Activated gamma-delta T cell treated with Interleukin-2 at 50 U/mL for 16 hours (primary cell): ENCODE results near the gene AMTN.
"Not testable (repeated sequence)": the region's sequence is repeated elsewhere in the genome, so short reads cannot be mapped to it uniquely, and the experiment has no call there.

ENCODE experiments used
- DNase-seq: peaks from one replicate; pipeline ENCODE4 v3.0.0-alpha.2; 2020

Gene AMTN, protein sequence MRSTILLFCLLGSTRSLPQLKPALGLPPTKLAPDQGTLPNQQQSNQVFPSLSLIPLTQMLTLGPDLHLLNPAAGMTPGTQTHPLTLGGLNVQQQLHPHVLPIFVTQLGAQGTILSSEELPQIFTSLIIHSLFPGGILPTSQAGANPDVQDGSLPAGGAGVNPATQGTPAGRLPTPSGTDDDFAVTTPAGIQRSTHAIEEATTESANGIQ

DNA sequence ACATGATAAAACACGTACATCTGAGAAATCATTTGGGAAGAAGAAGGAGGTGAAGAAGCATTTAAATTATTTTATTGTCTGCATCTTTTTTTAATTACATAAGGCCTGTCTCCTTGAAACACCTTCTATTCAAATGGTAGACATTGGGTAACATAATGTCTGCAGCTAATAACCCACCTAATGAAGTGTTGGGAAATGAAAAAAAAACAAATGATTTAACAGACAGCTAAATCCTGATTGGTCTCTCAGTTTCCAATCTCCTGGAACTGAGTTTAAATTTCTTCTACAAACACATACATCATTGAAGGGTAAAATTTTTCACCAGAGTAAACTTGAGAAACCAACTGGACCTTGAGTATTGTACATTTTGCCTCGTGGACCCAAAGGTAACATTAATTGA, at the start of gene AMTN:
AMTN (plus strand) TSS at position 301 of the 400 bp plus-strand sequence. CDS start 209 bp downstream, outside the sequence.
- no peak for DNase-seq

DNA sequence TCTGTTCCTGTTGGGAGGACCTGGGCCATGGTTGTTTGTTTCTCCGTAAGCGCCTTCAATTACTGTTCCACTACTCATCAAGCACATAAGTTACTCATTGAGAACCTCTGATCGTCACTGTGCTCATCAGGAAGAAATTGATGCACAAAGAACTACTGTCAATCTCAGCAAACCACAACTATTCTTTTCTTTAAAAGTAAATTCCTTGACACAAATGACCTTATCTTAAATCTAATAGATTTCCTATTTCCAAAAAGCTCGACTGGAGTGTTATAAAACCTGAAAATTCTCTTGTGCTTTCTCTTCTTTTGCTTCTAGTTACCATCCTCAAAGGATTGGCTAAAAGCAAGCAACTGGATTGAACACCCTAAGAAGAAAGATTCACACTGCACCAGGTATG, 46.5 kb upstream of the AMTN start, which contains the start of gene MUC7:
MUC7 (plus strand) TSS at position 301 of the 400 bp plus-strand sequence. CDS start 1,825 bp downstream, outside the sequence.
- no peak for DNase-seq

DNA sequence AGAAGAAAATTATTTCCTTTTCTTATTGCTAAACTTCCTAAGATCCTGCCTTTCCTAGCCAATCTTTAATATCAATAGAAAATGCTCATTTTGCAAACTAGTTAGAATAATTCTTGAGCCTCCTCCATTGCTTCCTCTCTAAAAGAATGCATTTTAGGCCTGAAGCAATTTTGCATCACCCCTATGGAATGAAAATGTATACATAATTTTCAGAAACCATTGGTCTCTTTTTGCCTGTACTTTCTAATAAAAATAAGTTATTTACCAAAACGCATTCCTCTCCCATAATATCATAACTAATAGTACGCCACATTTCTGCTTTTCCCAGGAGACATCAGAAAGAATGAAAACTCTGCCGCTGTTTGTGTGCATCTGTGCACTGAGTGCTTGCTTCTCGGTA, 44.7 kb upstream of the AMTN start:
- no peak for DNase-seq

DNA sequence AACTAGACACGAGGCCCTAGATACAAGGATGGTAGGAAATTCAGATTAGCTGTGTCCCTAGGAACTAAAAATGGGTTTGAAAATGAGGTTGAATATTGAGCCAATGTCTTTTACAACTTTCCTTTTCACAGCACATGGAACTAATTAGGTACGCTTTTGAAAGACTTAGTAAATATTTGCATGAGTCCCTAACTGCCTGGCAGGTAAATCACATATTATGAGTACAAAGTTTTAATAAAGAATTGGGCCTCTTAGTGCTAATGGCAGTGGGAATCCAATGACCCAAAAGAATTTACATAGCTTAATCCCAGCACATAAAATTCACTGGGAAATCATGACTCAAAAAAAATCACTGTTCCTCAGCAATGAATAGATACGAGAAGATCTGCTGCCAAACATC, 29.6 kb upstream of the AMTN start:
- no peak for DNase-seq

DNA sequence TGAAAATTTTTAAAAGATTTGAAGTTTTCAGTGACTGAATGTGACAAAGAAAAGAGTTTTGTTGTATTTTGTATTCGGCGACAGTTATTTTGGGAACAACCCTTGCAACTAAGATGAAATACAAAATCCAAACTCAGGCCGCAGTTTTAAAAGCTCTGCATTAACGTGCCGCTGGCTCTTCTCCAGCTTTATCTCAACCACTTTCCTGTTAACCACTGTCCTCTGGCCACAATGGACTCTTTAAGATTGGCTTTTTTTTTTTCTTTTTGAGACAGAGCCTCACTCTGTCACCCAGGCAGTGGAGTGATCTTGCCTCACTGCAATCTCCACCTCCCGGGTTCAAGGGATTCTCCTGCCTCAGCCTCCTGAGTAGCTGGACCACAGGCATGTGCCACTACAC, 22.1 kb upstream of the AMTN start:
- DNase-seq: no peak

DNA sequence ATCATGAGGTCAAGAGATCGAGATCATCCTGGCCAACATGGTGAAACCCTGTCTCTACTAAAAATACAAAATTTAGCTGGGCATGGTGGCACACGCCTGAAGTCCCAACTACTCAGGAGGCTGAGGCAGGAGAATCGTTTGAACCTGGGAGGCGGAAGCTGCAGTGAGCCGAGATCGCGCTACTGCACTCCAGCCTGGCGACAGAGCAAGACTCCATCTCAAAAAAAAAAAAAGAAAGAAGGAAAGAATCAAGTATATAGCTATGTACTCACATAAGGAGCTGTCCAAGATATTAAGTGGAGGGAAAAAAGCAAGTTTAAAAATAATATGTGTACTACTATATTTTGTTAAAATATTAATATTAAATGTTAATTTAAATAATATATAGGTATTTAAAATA, 16.5 kb upstream of the AMTN start:
- not testable (repeated sequence) for DNase-seq

DNA sequence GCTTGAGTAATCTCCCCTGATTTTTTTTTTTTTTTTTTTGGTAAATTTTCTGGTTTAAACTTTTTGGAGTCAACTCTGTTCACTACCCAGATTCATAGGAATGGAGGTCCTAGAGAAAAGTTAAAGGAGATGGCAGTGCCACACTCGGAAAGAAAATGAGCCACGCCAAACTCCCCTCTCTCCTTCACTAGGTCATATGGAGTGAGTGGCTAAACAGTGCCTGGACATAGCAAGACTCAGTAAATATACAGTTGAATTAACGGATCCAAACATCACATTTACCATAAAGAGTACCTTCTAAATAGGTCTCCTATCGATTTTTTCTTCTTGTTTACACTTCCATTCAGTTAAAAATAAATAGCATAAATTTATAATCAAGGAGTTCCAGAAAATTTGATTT, 13.6 kb upstream of the AMTN start:
- DNase-seq: no peak

DNA sequence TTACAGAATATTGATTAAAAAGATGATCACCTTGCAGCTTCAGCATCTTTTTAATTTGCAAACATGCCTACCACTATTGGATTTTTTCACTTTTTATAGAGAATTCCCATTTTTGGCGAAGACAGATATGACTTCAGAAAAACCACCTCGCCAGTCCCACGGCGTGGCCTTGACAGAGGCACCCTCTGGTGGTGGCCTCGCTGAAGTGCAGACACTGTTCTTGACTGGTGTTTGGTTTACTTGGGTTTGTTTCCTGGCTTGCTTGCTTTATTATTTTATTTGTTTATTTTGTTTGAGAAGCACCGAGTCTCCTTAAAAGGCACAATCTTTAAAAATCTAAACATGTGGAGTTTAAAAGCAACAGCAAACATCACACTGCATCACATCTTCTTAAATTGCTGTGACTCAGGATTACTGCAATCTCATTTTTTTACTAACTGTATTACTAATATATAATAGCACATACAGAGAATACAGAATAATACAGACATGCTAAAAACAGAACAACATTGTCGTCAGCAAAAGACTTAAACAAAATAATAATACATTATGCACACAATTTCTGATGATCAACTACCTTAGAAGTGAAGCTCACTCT, 13.1 kb upstream of the AMTN start:
- peak; percentile 37 for DNase-seq

DNA sequence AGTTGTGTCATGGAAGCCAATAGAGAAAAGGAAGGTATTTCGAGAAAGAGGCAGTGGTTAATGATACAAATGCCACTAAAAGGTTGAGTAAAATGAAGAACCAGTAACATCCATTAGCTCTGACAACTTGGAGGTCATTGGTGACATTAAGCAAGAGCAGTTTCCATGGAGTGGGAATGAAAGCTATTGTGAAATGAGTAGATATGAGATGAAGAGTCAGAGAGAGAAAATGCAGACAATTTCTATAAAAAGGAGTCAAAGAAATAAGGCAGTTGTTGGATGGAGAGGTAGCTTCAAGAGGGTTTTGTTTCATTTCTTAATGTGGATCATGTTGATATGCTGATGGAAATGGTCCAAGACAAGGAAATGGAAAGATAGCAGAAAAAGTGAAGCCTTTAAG, 9.6 kb upstream of the AMTN start:
- no peak for DNase-seq

DNA sequence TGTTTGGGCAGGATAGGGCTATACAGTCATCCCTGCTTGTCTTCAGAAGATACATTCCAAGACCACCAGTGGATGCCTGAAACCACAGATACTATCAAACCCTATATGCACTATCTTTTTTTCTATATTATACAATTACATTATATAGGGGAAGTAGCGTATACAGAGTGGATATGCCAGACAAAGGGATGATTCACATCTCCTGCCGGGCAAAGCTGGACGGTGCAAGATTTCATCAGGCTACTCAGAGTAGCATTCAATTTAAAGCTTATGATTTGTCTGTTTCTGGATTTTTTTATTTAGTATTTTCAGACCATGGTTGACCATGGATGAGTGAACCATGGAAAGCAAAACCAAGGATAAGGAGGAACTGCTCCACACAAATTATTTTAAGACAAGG, 7.0 kb upstream of the AMTN start:
- no peak for DNase-seq

DNA sequence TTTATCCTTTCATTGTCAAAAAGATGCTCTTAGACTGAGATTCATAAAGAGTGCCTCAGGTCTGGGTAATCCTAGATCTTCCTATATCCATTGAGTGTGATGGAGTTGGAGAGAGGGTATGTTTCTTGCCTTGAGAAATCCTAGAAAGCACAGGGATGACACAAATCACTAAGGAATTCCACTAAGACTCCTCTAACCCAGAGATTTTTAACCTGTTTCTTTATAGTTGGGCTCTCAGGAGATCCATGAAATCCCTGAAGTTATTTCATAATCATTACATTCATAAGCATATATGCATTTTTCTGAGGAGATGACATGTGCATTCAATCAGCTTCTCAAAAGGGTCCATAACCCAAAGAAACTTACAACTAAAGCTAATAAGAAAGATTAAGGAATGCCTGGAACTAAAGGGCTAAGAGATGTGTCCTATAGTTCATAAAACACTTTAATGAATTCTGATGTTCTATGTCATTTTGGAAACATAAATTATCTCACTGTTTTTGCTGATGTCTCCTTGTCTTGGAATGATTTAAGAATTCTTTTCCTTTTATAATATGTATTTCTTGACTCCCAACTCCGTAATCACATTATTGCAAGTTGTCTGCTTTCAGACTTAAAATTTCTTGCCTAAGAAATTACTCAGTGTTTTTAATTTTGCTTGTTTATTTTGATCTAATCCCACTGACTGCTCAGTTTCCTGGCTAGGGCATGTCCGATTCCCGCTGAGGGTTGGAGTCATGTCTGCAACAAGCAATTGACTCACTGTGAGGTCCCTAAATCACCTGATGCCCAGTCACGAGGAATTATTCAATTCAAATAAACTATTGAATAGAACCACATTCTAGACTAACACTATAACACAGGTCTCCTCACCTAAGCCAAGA, 2.8 kb upstream of the AMTN start:
- DNase-seq: no peak

DNA sequence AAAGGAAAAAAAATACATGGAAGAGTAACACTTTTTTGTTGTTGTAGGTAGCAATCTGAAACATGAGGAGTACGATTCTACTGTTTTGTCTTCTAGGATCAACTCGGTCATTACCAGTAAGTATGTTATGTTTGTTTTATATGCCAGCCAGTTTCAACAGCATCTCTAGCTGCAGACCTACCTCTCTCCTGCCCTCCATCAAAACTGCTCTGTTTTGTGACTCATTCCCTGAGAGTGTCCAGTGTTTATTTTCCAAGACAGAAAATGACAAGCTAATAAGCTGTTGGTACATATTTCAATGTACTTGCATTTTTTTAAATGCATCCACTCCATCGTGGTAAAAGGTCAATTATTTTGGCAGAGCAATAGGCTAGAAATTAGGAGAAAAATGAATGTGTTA, 347 bp downstream of the AMTN start:
- DNase-seq: no peak

DNA sequence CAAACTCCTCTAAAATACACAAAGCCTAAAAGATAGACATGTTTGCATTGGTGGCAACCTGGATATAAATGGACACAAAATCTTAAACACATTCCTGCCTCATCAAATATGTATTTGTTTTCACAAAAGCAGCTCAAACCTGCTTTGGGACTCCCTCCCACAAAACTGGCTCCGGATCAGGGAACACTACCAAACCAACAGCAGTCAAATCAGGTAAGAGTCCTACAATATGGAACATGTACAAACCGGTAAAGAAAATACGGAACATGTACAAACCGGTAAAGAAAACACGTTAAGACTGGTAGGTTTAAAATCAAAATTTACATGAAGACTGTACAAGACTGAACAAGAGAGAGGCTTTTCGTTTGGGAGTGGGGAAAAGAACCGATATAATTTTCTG, 4.3 kb downstream of the AMTN start:
- no peak for DNase-seq

DNA sequence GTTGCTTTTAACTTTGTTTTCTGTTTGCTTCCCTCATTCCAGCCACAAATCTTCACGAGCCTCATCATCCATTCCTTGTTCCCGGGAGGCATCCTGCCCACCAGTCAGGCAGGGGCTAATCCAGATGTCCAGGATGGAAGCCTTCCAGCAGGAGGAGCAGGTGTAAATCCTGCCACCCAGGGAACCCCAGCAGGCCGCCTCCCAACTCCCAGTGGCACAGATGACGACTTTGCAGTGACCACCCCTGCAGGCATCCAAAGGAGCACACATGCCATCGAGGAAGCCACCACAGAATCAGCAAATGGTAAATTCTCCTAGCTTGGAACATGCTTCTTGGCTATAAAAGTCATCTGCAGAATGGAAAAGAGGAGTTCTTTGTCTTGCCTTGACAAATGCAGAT, 12.6 kb downstream of the AMTN start:
- DNase-seq: no peak

DNA sequence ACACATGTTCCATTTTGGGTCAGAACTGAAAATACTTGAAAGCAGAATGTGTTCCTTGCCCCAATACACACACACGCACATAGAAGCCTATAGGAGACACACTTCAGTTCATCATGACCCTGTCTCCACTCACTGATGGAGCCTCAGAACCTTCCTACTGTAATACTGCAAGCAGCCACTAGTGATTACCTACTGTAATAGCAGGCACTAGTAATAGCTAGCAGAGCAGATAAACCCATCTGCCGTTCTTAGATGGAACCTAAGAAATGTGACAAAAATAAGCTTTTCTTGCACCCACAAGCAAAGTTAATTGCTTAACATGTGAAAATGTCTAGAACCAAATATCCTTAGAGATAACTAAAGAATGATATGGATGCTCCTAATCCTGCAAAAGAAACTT, 13.6 kb downstream of the AMTN start:
- no peak for DNase-seq

DNA sequence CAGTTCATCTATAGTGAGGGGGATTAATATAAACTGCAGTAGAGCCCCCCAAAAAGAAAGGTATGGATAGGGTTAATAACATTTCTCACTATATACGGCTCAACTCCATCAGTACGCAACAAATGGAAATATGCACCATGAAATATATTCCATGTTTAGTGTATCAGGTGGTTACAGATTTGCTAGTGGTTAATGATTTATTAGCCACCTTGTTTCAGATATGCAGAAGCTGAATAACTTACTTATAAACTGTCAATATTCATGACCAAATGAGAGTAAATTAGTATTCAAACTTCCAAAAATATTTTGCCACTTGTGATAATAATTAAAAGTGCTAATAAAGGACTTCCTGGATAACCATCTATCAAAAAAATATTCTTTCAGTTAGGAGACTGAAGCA, 14.8 kb downstream of the AMTN start:
- DNase-seq: no peak

DNA sequence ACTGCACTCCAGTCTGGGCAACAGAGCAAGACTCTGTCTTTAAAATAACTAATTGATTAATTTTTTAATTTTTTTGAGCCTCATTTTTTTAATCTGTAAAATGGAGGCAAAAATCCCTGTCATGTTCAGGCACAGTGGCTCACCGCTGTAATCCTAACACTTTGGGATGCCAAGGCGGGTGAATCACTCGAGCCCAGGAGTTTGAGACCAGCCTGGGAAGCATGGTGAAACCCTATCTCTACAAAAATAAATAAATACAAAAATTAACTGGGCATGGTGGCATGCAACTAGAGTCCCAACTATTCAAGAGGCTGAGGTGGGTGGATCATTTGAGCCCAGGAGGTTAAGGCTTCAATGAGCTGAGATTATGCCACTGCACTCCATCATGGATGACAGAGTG, 15.4 kb downstream of the AMTN start:
- no peak for DNase-seq

DNA sequence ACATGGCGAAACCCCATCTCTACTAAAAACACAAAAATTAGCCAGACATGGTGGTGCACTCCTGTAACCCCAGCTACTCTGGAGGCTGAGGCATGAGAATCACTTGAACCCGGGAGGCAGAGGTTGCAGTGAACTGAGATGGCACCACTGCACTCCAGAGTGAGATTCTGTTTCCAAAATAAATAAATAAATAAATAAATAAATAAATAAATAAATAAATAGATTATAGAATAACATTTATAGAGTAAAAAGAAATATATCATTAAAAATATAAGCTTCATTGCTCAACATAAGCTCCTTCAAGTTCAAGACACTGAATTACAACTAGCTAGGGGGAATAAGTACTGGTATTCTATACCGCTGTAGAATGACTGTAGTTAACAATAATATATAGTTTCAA, 16.5 kb downstream of the AMTN start:
- DNase-seq: not testable (repeated sequence)

DNA sequence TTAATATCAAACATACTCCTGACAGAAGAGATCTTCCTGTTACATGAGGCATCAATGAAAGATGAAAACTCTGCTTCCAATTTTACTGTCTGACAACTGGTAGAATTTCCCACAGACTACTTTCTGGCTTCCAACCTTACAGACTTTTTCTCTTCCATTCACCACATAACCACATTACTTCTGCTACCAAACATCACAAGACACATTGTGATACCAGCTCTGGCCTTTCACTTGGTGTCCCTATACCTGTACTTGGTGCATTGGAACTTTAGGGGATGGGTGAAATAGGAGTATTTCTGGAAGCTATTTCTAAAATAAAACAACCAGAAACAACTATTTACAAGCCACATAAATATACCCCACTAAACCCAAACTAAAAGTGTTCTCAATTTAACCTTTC, 20.5 kb downstream of the AMTN start:
- DNase-seq: no peak

DNA sequence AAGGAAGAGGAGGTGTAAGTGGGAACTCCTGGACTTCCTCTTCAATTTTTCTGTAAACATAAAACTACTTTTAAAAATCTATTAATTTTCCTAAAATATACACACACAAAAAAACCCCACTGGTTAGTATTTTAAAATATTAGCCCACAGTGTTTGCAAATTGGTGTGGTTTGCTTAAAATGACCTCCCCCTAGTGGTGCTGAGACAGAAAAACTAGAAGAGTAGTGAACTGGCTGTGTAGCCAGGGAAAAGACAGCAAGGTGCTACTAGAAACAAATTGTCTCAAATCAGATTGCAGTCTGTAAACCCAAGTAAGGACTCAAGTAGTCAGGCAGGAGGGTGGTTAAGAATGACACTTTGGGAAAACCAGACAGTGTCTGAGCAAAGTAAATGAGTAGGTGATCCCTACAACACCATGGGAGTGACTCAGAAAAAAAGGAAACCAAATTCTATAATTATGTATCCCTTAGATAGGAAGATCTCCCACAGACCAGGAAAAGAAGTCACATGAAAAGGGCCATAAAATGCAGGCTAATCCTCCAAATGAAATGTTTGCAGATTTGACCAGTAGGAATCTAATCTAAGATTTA, 26.0 kb downstream of the AMTN start:
- no peak for DNase-seq

DNA sequence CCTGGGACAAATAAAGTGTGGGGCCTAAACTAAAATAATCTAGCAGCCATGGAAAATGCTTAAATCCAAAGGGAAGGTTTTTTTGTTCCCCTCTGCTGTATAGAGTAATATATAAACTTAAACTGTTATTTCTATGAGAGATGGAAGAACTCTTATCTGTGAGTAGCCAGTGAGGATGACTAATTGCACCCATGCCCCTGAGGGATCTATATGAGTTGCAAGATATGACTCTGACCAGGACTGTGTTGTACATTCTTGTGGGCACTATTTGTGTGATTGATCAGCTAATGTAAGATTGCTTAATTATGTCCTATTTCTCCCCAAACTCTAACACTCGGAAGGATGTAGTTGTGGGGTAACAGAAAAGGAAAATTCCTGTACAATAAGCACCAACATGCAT, 38.5 kb downstream of the AMTN start:
- DNase-seq: no peak

DNA sequence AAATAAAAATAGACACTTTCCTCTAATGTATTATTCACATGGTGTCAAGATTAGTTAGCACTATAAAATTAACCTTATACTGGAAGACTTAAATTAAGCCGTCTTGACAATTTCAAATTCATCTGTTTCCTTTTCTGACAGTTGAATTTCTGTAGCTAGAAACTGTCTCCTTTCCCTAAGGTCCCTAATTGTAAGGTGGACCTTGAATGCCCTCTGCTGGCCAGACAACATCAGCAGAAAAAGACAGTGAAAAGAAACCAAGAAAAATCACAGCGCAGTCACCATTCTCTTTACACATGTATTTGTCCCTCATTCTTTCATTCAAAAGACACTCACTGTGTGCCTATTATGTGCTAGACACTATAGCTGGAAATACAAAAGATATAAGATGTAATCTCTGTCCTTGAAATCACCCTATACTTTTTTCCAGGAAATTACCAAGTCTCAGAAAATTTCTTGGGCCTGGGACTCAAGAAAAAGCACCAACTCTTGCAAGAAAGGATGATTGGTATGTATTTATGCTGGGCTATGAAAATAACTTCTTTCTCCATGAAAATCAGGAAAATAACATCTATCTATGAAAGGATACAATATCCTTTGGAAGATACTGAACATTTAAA, 41.0 kb downstream of the AMTN start:
- peak; percentile 8 for DNase-seq

DNA sequence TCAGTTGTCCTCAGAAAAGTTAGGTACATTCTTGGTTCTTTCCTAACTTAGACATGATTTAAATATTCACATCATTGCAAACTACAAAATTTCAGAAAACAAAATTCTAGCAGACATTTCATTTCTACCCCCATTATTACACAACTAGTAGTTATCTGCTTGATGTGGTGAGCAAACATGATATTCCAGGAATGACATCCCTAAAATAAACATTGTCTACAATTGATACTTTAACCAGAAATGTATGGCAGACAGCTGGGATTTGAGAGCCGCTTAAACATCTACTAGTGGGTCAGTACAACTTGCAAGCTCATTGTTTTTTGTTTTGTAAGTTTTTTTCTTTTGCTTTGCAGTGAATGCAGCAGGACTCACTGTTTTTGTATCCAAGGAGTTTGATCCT, 41.6 kb downstream of the AMTN start:
- no peak for DNase-seq
